ENCODE data around the gene ATP8A2. TPM values are rescaled to one million over a fixed set of nuclear protein-coding genes. Genes with fewer than 3 reads are reported as not detected.

The ATP8A2 gene
- polyA plus RNA-seq, 1 donor from 2014 or later: 11.9 TPM

DNA sequence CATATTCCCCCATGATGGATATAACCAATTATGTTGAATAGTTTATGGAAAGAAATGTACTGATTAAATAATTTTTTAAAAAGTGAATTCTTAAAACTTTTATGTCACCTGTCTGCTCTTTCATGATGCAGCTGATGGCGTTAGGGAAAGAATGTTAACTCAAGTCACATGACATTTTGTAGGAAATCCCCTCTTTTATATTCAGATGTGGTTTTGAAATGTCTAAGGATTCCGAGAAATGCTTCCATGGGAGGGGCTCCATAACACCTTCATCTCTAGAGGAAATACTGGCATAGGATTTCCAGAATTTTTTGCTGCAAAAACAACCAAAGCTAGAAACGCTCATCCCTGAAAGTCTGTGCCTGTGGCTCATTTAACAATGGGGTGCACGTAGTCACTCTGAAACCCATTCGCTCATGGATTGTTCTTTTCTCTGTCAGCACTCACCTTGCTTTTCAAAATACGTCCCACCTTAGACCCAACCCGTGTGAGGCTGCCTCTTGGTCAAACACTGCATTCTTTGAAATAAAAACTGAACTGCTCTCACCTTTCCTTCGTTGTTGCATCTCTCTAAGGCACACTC, 391.1 kb downstream of the ATP8A2 start:
- H3K36me3 ChIP-seq (ENCODE audit: insufficient read depth, low read length): no peaks in the 10 kb centered on the region
- TF ChIP-seq, protein P1, sequence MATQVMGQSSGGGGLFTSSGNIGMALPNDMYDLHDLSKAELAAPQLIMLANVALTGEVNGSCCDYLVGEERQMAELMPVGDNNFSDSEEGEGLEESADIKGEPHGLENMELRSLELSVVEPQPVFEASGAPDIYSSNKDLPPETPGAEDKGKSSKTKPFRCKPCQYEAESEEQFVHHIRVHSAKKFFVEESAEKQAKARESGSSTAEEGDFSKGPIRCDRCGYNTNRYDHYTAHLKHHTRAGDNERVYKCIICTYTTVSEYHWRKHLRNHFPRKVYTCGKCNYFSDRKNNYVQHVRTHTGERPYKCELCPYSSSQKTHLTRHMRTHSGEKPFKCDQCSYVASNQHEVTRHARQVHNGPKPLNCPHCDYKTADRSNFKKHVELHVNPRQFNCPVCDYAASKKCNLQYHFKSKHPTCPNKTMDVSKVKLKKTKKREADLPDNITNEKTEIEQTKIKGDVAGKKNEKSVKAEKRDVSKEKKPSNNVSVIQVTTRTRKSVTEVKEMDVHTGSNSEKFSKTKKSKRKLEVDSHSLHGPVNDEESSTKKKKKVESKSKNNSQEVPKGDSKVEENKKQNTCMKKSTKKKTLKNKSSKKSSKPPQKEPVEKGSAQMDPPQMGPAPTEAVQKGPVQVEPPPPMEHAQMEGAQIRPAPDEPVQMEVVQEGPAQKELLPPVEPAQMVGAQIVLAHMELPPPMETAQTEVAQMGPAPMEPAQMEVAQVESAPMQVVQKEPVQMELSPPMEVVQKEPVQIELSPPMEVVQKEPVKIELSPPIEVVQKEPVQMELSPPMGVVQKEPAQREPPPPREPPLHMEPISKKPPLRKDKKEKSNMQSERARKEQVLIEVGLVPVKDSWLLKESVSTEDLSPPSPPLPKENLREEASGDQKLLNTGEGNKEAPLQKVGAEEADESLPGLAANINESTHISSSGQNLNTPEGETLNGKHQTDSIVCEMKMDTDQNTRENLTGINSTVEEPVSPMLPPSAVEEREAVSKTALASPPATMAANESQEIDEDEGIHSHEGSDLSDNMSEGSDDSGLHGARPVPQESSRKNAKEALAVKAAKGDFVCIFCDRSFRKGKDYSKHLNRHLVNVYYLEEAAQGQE (IDR thresholded peaks at IDR 0.05; ENCODE audit: borderline replicate concordance): no peak
- no peak for TF ChIP-seq EP300 (conservative IDR thresholded peaks at IDR 0.05; ENCODE audit: poor library complexity, severe bottlenecking)
- no peak for TF ChIP-seq EZH2 (IDR thresholded peaks at IDR 0.05; ENCODE audit: borderline replicate concordance, insufficient read depth, low read length, poor library complexity, severe bottlenecking)
- TF ChIP-seq MXI1 (conservative IDR thresholded peaks at IDR 0.05; ENCODE audit: poor library complexity, severe bottlenecking): no peak
- TF ChIP-seq POLR2AphosphoS5 (IDR thresholded peaks at IDR 0.05): no peak
- no peaks in the 10 kb centered on the region for H3K9me3 ChIP-seq (ENCODE audit: low read length)
- no peak overlapping the region for H2AFZ ChIP-seq (ENCODE audit: low read depth, low read length)
- no peaks in the 10 kb centered on the region for H3F3A ChIP-seq (ENCODE audit: insufficient read depth, low read length, poor library complexity, severe bottlenecking)
- no peak overlapping the region for H3K4me3 ChIP-seq (ENCODE audit: low read length)
- H3K9ac ChIP-seq (ENCODE audit: low read length): no peak overlapping the region
- H3K27ac ChIP-seq (ENCODE audit: low read length): no peak overlapping the region
- no peaks in the 10 kb centered on the region for H3K79me2 ChIP-seq (replicated peaks; ENCODE audit: insufficient read depth, low read length)
- H3K9me2 ChIP-seq (ENCODE audit: insufficient read depth, low read length): no peaks in the 10 kb centered on the region
- no peak overlapping the region for H3K4me2 ChIP-seq (ENCODE audit: low read length)
- H4K20me1 ChIP-seq (ENCODE audit: insufficient read depth): no peaks in the 10 kb centered on the region
- H3K27me3 ChIP-seq (ENCODE audit: insufficient read depth, low read depth, low read length): no peaks in the 10 kb centered on the region

DNA sequence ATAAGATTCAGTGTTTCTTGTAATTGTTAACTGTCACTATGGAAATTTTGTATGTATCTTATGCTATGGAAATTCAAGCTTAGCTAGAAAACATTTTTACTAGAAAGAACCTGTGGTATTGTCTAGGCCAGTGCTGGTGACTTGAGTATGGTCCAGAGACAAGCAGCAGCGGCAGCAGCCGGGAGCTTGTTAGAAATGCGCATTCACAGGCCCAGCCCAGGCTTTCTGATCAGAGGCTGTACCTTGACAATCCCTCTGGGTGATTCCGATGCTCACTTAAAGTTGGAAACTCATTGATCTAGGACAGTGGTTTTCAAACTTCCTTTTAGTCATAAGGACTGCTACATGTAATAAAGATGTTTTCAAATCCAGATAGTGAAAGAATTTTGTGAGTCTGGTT, 392.6 kb downstream of the ATP8A2 start:
- H3K27ac ChIP-seq (ENCODE audit: low read length): no peak overlapping the region
- no peaks in the 10 kb centered on the region for H3K9me2 ChIP-seq (ENCODE audit: insufficient read depth, low read length)
- no peaks in the 10 kb centered on the region for H3K79me2 ChIP-seq (replicated peaks; ENCODE audit: insufficient read depth, low read length)
- H4K20me1 ChIP-seq (ENCODE audit: insufficient read depth): no peaks in the 10 kb centered on the region
- H3K4me3 ChIP-seq (ENCODE audit: low read length): no peak overlapping the region
- no peaks in the 10 kb centered on the region for H3K27me3 ChIP-seq (ENCODE audit: insufficient read depth, low read depth, low read length)
- no peak overlapping the region for H2AFZ ChIP-seq (ENCODE audit: low read depth, low read length)
- no peaks in the 10 kb centered on the region for H3F3A ChIP-seq (ENCODE audit: insufficient read depth, low read length, poor library complexity, severe bottlenecking)
- H3K9ac ChIP-seq (ENCODE audit: low read length): no peak overlapping the region
- H3K4me2 ChIP-seq (ENCODE audit: low read length): no peak overlapping the region
- TF ChIP-seq, protein P1 (IDR thresholded peaks at IDR 0.05; ENCODE audit: borderline replicate concordance): no peak
- TF ChIP-seq MXI1 (conservative IDR thresholded peaks at IDR 0.05; ENCODE audit: poor library complexity, severe bottlenecking) (no peak), EZH2 (IDR thresholded peaks at IDR 0.05; ENCODE audit: borderline replicate concordance, insufficient read depth, low read length, poor library complexity, severe bottlenecking) (no peak), RAD21 (conservative IDR thresholded peaks at IDR 0.05) (no peak), TAF1 (IDR thresholded peaks at IDR 0.05; ENCODE audit: low read depth) (no peak), POLR2AphosphoS5 (IDR thresholded peaks at IDR 0.05) (no peak), EP300 (conservative IDR thresholded peaks at IDR 0.05; ENCODE audit: poor library complexity, severe bottlenecking) (no peak), SMC3 (conservative IDR thresholded peaks at IDR 0.05; ENCODE audit: poor library complexity) (no peak)
- TF ChIP-seq, protein P2, sequence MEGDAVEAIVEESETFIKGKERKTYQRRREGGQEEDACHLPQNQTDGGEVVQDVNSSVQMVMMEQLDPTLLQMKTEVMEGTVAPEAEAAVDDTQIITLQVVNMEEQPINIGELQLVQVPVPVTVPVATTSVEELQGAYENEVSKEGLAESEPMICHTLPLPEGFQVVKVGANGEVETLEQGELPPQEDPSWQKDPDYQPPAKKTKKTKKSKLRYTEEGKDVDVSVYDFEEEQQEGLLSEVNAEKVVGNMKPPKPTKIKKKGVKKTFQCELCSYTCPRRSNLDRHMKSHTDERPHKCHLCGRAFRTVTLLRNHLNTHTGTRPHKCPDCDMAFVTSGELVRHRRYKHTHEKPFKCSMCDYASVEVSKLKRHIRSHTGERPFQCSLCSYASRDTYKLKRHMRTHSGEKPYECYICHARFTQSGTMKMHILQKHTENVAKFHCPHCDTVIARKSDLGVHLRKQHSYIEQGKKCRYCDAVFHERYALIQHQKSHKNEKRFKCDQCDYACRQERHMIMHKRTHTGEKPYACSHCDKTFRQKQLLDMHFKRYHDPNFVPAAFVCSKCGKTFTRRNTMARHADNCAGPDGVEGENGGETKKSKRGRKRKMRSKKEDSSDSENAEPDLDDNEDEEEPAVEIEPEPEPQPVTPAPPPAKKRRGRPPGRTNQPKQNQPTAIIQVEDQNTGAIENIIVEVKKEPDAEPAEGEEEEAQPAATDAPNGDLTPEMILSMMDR (IDR thresholded peaks at IDR 0.05; ENCODE audit: poor library complexity, severe bottlenecking): no peak
- H3K9me3 ChIP-seq (ENCODE audit: low read length): no peaks in the 10 kb centered on the region
- H3K36me3 ChIP-seq (ENCODE audit: insufficient read depth, low read length): no peaks in the 10 kb centered on the region
